Stimulated activated CD8-positive, alpha-beta memory T cell treated with anti-CD3 and anti-CD28 coated beads, Interleukin-7, amount 100 ng/mL, for 1 hour (primary cell): Measurements from ENCODE around the gene EFCAB13.
A peak's percentile ranks its signal among the peaks of the same experiment; 100 is the strongest.

Experiments used
- DNase-seq, 2 donors: peaks; one replicate each; pipeline ENCODE4 v3.0.0-alpha.2; 2020; ENCODE audit warnings: low read depth in 2 of 2

EFCAB13 gene, protein sequence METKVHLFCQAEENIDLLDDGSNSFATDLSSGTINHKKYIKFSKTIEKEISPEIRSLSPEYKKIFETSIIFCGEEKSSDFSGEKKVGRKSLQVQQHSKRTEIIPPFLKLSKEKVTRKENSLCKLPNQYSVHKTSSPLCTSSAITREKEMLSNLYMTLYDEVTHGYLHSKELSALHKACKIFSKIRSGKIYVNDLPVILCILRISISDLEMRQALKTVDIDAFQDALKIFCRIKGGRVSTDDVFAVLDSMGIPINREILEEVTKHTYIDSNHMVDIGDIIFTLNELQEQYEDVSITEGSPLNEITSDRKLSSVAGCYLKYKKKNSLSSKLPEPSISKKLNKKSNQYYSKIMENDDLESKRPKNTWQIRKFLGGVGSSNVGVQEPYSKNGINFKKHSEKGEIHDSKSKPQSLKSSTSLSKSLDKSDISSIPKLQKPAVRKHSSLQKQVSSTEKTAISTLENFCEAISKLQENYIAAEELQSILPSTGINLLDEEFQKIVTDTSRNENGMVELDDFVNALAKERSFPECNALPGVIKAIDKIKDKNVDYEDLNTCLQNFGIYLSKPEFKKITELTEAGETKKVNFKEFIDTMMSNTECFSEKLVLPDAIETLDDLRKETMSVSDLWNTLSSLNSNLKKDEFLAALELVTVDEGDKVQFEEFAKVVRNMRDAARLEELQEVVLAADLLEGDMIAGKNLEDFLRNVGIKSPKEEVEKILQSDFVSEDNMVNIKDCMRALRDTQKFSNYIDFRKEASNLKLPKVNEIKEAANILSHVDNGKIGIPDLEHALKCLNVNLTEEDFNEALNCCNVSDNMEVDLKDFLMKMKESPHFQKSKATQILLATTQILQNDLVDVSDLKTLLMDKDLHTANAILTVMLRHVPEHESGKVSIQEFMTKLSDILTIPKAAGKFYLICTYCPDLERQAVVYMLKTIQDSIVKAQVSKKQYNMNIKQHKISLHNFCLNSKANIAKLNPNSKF

GRCh38 chr17:47323382-47324223 lies at the start of gene EFCAB13:
Gene EFCAB13 (plus strand): TSS chr17:47323955. CDS start chr17:47328354, 4,399 bp downstream.
- peak; percentile 55 to 58 for DNase-seq

DNA sequence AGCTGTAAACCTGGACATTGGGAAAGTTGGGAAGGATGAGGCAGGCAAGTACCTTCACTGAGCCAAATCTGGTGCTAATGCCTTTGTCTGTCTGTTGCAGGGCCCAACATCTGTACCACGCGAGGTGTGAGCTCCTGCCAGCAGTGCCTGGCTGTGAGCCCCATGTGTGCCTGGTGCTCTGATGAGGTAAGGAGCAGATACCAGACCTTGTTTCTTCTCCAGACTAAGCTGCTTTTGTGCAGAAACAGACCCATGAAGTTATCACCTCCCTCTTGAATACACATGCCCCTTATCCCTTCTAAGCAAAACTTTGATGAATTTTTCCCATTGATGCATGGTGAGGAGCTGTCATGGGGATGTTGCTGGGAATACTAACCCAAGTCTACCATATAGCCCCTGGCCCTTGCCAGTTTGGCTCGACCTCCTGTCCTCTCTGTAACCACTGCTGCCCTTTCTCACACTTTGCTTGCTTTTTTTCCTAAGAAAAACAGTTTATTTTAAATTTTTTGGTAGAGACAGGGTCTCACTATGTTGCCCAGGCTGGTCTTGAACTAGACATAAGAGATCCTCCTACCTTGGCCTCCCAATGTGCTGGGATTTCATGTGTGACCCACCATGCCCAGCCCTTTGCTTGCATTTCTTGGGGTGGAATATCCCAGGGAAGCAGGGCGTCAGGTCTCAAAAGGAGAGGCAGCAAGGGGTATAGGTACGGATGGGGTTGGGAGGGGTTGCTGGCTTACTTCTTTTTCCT lies 49.3 kb upstream of the EFCAB13 start:
- no peak for DNase-seq

GRCh38 chr17:47275245-47275984 lies 48.3 kb upstream of the EFCAB13 start:
- no peak for DNase-seq

DNA sequence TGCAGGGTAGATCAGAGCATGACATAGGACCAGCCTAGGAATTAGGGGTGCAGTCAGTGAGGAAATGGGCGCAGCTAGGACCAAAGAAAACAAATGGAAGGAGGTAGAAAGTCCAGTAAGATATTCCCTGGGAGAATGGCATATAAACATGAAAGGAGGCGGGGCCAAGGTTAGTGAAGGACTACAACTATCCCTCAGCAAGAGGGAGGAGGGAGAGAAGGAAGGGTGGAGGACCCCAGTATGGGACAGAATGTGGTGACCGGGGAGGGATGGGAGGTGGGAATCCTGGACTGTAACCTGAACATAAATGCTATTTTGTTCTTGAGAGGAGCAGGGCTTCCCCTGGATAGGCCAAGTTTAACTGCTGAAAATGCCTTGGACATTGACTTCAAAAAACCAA lies 47.3 kb upstream of the EFCAB13 start:
- DNase-seq, result no peak

- DNase-seq, result no peak
Measured at GRCh38 chr17:47276868-47277267, 46.9 kb upstream of the EFCAB13 start.

DNA sequence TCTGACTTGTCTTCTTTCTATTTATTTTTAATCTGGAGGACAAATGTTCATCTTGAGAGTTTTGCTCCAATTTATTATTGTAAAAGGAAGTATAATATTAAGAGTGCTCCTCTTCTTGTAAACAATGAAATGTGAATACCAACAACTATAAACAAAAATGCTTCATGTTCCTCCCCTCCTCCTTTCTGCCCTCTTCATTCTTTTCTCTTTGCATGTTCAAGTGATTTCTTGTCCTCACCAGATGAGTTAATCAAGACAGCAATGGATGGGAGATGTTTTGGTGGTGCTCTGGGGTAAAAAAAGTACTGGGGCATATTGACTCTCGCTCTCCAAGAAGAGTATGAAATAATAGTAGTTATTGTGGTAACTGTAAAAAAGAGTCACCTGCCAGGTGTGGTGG lies 45.8 kb upstream of the EFCAB13 start:
- no peak for DNase-seq

DNA sequence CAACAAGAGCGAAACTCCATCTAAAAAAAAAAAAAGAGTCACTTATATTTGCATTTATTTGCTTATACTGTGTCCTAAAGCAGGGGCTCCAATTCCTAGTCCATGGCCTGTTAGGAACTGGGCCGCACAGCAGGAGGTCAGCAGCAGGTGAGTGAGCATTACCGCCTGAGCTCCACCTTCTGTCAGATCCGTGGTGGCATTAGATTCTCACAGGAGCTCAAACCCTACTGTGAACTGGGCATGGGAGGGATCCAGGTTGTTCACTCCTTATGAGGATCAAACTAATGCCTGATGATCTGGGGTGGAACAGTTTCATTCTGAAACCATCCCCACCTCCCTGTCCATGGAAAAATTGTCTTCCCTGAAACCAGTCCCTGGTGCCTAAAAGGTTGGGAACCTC lies 45.2 kb upstream of the EFCAB13 start:
- no peak for DNase-seq

DNA sequence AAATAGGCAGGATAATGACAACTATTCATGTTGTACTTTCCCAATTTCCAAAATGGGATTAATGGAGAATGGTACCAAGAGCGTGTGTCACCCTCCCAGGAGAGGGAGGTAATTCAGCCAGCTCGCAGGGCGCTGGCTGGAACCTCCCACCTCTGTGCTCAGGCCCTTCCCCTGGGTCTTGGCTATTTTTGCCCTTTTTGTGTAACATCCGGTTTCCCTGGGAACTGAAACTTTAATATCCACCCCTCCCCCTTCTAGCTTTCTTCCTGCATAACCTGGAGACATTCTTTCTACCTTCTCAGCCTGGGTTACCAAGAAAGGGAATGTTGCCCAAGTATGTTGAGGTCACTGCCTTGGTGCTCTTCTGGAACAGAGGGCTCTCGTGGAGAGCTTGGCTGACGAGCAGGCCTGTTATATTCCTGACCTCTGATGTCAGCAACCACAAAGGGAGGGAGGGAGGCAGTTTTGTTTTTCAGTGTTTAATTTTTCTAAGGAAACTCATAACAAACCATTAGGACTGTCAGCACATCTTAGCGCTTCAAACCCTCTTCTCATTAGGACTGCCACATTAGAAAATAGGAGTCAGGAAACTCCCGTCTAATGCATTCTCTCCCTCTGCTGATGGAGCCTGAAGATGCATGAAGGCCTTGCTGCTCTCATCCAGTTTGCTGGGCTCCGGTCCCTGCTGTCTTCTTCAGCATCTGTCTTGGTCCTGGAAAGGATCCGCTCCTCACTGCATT lies 44.5 kb upstream of the EFCAB13 start:
- DNase-seq, result no peak

- DNase-seq, result no peak
Measured at GRCh38 chr17:47280072-47280811, 43.5 kb upstream of the EFCAB13 start.

GRCh38 chr17:47281216-47281615 lies 42.5 kb upstream of the EFCAB13 start:
- no peak for DNase-seq

GRCh38 chr17:47285003-47285402 lies 38.8 kb upstream of the EFCAB13 start:
- no peak for DNase-seq

GRCh38 chr17:47286198-47286914 lies 37.4 kb upstream of the EFCAB13 start:
- DNase-seq, result no peak

GRCh38 chr17:47287068-47287467 lies 36.7 kb upstream of the EFCAB13 start:
- no peak for DNase-seq

DNA sequence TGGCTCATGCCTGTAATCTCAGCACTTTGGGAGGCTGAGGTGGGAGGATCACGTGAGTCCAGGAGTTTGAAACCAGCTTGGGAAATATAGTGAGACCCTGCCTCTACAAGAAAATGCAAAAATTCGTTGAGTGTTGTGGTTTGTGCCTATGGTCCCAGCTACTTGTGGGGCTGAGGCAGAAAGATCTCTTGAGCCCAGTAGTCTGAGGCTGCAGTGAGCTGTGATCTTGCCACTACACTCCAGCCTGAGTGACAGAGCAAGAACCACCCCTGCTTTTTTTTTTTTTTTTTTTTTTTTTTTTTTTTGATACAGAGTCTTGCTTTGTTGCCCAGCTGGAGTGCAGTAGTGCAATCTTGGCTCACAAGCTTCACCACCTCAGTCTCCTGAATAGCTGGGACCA lies 36.1 kb upstream of the EFCAB13 start:
- no peak for DNase-seq

DNA sequence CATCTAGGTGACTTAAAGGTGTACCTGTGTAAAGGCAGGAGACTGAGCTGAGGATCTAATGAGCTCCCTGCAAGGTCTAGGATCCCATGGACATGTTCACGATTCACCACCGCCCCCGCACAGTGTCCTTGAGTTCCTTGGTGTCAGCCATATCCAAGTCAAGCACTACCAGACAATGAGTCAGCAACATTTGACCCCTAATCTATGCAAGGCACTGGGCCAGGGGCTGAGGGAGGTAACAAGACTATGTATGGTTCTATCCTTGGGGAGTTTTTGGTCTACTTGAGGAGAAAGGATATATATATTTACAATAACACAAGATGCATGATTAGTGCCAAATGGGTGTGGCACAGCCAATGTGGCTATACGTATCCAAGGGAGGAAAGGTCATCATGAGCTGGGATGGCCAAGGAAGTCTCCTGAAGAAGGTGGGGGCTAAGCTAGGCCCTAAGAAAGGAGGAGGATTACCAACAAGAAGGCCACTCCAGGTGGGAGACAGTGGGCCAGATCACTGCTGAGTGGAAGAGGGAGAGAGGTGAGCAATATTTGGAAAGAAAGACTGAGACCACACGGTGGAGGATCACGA lies 35.1 kb upstream of the EFCAB13 start:
- DNase-seq, result no peak

DNA sequence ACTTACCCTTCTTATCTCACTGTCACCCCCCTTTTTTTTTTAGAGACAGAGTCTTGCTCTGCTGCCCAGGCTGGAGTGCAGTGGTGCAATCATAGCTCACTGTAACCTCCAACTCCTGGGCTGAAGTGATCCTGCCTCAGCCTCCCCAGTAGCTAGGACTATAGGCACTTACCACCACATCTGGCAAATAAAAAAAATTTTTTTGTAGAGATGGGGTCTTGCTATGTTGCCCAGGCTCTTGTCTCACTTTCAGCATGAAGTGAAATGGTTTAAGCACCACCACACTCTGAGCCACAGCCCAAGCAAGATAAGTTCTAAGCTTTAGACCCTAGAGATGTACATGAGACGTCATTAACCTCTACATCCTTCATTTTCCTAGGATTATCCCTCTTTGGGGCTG lies 34.5 kb upstream of the EFCAB13 start:
- no peak for DNase-seq

DNA sequence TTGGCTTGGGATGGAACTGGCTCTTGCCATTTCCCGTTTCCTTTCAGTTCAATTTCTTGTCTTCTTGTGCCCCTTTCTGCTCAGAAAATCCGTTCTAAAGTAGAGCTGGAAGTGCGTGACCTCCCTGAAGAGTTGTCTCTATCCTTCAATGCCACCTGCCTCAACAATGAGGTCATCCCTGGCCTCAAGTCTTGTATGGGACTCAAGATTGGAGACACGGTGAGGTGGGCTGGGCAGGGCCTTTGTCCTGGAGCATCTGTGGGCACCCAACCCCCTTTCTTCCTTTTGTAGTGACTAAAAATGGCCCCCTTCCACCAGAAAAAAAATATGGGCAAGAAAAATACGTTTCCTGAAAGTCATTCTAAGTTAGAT lies 32.9 kb upstream of the EFCAB13 start:
- no peak for DNase-seq
